Fibroblast of pulmonary artery (primary cell): ENCODE measurements around the gene RRP8.

Source experiments
- DNase-seq: peaks from one replicate; pipeline ENCODE4 v3.0.0-alpha.2; 2010; ENCODE audit warnings: low read depth
- H3K4me3 ChIP-seq: replicated peaks from 2 replicates; pipeline ENCODE4 v1.5.1; 2011; ENCODE audit warnings: low read depth, mild to moderate bottlenecking, control low read depth, low read length, moderate library complexity
- CTCF ChIP-seq: IDR thresholded peaks from 2 replicates; pipeline ENCODE4 v1.5.1; 2011; ENCODE audit warnings: mild to moderate bottlenecking, control low read depth, low read length, inconsistent platforms; ENCODE audit errors: missing control alignments

Gene RRP8

GRCh38 chr11:6554828-6555706 is 48.3 kb downstream of the RRP8 start:
- TF ChIP-seq CTCF: no peak
- no peak overlapping the region for H3K4me3 ChIP-seq
- DNase-seq: no peak

- no peak for DNase-seq
- TF ChIP-seq CTCF: no peak
- no peak overlapping the region for H3K4me3 ChIP-seq
These were observed 49.8 kb downstream of the RRP8 start for GRCh38 chr11:6553634-6554033.

GRCh38 chr11:6548641-6549040 is 54.8 kb downstream of the RRP8 start:
- no peak overlapping the region for H3K4me3 ChIP-seq
- TF ChIP-seq CTCF: no peak
- no peak for DNase-seq

- no peak for DNase-seq
- no peak overlapping the region for H3K4me3 ChIP-seq
- no peak for TF ChIP-seq CTCF
These were observed 55.3 kb downstream of the RRP8 start for GRCh38 chr11:6548121-6548520.

GRCh38 chr11:6547177-6547576 is 56.2 kb downstream of the RRP8 start:
- no peak for DNase-seq
- TF ChIP-seq CTCF: no peak
- H3K4me3 ChIP-seq: no peak overlapping the region

- no peak overlapping the region for H3K4me3 ChIP-seq
- no peak for DNase-seq
- TF ChIP-seq CTCF: no peak
These were observed 56.7 kb downstream of the RRP8 start for GRCh38 chr11:6546735-6547134.
